ENCODE measurements around the gene FMN2.

Gene FMN2

GRCh38 chr1:240399381-240399780, 307.7 kb downstream of the FMN2 start:
- no peak overlapping the region for H3K27ac ChIP-seq
- no peaks in the 10 kb centered on the region for H3K27me3 ChIP-seq
- H3K4me3 ChIP-seq (ENCODE audit: low read depth in 1 of 2, low read length in 1 of 2), result no peak overlapping the region
- TF ChIP-seq, protein P1, sequence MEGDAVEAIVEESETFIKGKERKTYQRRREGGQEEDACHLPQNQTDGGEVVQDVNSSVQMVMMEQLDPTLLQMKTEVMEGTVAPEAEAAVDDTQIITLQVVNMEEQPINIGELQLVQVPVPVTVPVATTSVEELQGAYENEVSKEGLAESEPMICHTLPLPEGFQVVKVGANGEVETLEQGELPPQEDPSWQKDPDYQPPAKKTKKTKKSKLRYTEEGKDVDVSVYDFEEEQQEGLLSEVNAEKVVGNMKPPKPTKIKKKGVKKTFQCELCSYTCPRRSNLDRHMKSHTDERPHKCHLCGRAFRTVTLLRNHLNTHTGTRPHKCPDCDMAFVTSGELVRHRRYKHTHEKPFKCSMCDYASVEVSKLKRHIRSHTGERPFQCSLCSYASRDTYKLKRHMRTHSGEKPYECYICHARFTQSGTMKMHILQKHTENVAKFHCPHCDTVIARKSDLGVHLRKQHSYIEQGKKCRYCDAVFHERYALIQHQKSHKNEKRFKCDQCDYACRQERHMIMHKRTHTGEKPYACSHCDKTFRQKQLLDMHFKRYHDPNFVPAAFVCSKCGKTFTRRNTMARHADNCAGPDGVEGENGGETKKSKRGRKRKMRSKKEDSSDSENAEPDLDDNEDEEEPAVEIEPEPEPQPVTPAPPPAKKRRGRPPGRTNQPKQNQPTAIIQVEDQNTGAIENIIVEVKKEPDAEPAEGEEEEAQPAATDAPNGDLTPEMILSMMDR (IDR thresholded peaks at IDR 0.05), result no peak
- H3K4me1 ChIP-seq (ENCODE audit: control insufficient read depth in 1 of 2, insufficient read depth in 1 of 2, low read depth in 1 of 2, low read length in 1 of 2), result no peaks in the 10 kb centered on the region
- no peaks in the 10 kb centered on the region for H3K9me3 ChIP-seq
- no peaks in the 10 kb centered on the region for H3K36me3 ChIP-seq

DNA sequence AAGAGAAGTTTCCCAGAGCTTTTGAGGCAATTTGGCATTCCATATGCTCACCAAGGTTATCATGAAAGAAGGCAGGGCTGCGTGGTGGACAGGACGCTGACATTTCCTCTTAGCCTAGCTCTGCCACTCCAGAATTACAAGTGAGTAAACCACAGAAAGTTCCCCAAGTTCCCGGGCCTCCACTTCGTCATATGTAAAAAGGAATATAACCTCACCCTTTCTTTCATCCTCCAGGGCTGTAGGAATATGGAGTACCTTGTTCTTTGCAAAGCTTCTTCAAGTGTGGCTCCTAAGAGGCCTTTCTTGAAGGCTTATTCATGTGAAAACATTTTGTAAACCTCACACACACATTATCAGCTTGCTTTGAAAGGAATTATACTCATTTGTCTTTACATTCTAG, 310.0 kb downstream of the FMN2 start:
- TF ChIP-seq, protein P1 (IDR thresholded peaks at IDR 0.05), result no peak
- no peak overlapping the region for H3K4me3 ChIP-seq (ENCODE audit: low read depth in 1 of 2, low read length in 1 of 2)
- H3K9me3 ChIP-seq, result no peaks in the 10 kb centered on the region
- H3K27ac ChIP-seq, result no peak overlapping the region
- no peaks in the 10 kb centered on the region for H3K4me1 ChIP-seq (ENCODE audit: control insufficient read depth in 1 of 2, insufficient read depth in 1 of 2, low read depth in 1 of 2, low read length in 1 of 2)
- H3K36me3 ChIP-seq, result no peaks in the 10 kb centered on the region
- no peaks in the 10 kb centered on the region for H3K27me3 ChIP-seq

GRCh38 chr1:240402326-240402725, 310.6 kb downstream of the FMN2 start:
- no peak overlapping the region for H3K27ac ChIP-seq
- TF ChIP-seq, protein P1 (IDR thresholded peaks at IDR 0.05), result no peak
- no peaks in the 10 kb centered on the region for H3K4me1 ChIP-seq (ENCODE audit: control insufficient read depth in 1 of 2, insufficient read depth in 1 of 2, low read depth in 1 of 2, low read length in 1 of 2)
- no peaks in the 10 kb centered on the region for H3K27me3 ChIP-seq
- H3K9me3 ChIP-seq, result no peaks in the 10 kb centered on the region
- H3K4me3 ChIP-seq (ENCODE audit: low read depth in 1 of 2, low read length in 1 of 2), result no peak overlapping the region
- no peaks in the 10 kb centered on the region for H3K36me3 ChIP-seq

GRCh38 chr1:240404286-240404685, 312.6 kb downstream of the FMN2 start:
- TF ChIP-seq, protein P1 (IDR thresholded peaks at IDR 0.05), result no peak
- no peaks in the 10 kb centered on the region for H3K36me3 ChIP-seq
- H3K4me3 ChIP-seq (ENCODE audit: low read depth in 1 of 2, low read length in 1 of 2), result no peak overlapping the region
- H3K27me3 ChIP-seq, result no peaks in the 10 kb centered on the region
- no peaks in the 10 kb centered on the region for H3K9me3 ChIP-seq
- no peaks in the 10 kb centered on the region for H3K4me1 ChIP-seq (ENCODE audit: control insufficient read depth in 1 of 2, insufficient read depth in 1 of 2, low read depth in 1 of 2, low read length in 1 of 2)
- H3K27ac ChIP-seq, result no peak overlapping the region

GRCh38 chr1:240405751-240406150, 314.1 kb downstream of the FMN2 start:
- no peak overlapping the region for H3K27ac ChIP-seq
- H3K36me3 ChIP-seq, result no peaks in the 10 kb centered on the region
- H3K27me3 ChIP-seq, result no peaks in the 10 kb centered on the region
- H3K4me3 ChIP-seq (ENCODE audit: low read depth in 1 of 2, low read length in 1 of 2), result no peak overlapping the region
- TF ChIP-seq, protein P1 (IDR thresholded peaks at IDR 0.05), result no peak
- H3K9me3 ChIP-seq, result no peaks in the 10 kb centered on the region
- H3K4me1 ChIP-seq (ENCODE audit: control insufficient read depth in 1 of 2, insufficient read depth in 1 of 2, low read depth in 1 of 2, low read length in 1 of 2), result no peaks in the 10 kb centered on the region

GRCh38 chr1:240407407-240407806, 315.7 kb downstream of the FMN2 start:
- no peak overlapping the region for H3K4me3 ChIP-seq (ENCODE audit: low read depth in 1 of 2, low read length in 1 of 2)
- no peaks in the 10 kb centered on the region for H3K27me3 ChIP-seq
- H3K9me3 ChIP-seq, result no peaks in the 10 kb centered on the region
- TF ChIP-seq, protein P1 (IDR thresholded peaks at IDR 0.05), result no peak
- H3K4me1 ChIP-seq (ENCODE audit: control insufficient read depth in 1 of 2, insufficient read depth in 1 of 2, low read depth in 1 of 2, low read length in 1 of 2), result no peaks in the 10 kb centered on the region
- no peak overlapping the region for H3K27ac ChIP-seq
- no peaks in the 10 kb centered on the region for H3K36me3 ChIP-seq
